OCI-LY7 (cell line): Measurements from ENCODE around the gene PROKR1.

Experiments
- EZH2phosphoT487 ChIP-seq: fragments of 200-600 bp; sonication (generic); IDR thresholded peaks from 2 replicates; pipeline ENCODE4 v1.6.1; 2018; ENCODE audit warnings: low read depth, borderline replicate concordance, mild to moderate bottlenecking, mixed run types, antibody characterized with exemption, low read length, moderate library complexity, mixed read lengths
- TF ChIP-seq, protein P1 (sequence below): fragments of 200-600 bp; sonication (generic); conservative IDR thresholded peaks from 2 replicates; pipeline ENCODE4 v1.5.1; 2014; ENCODE audit warnings: mild to moderate bottlenecking, antibody characterized with exemption, low read length, moderate library complexity, mixed read lengths

DNA sequence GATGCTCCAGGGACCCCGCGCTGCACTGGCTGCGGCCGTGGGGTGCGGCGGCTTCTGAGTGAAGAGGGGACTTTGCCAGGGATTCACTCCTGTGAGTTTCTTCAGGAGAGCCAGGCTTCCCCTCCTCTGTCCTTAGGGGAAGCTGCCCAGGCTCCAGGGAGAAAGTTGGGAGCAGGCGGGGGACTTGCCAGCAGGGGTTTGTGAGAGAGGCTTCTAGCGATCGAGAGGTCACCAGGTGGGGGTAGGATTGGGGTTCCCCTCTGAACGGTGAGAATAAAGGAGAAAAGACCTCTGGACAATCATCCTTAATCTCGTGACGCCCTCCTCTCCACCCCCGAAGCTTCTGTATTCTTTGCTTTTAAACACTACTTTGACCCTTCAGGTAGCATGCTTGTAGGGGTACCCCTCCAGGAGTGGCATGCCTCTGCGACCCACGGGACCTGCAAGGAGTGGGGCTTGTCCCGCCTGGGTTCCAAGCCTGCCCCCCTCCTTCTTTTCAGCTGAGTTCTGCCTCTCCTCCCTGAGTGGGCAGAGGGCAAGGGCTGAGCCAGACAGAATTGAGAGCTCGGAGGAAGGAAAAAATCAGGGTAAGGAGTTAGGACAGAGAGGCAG is 601 bp downstream of the PROKR1 start:
- TF ChIP-seq, protein P1, sequence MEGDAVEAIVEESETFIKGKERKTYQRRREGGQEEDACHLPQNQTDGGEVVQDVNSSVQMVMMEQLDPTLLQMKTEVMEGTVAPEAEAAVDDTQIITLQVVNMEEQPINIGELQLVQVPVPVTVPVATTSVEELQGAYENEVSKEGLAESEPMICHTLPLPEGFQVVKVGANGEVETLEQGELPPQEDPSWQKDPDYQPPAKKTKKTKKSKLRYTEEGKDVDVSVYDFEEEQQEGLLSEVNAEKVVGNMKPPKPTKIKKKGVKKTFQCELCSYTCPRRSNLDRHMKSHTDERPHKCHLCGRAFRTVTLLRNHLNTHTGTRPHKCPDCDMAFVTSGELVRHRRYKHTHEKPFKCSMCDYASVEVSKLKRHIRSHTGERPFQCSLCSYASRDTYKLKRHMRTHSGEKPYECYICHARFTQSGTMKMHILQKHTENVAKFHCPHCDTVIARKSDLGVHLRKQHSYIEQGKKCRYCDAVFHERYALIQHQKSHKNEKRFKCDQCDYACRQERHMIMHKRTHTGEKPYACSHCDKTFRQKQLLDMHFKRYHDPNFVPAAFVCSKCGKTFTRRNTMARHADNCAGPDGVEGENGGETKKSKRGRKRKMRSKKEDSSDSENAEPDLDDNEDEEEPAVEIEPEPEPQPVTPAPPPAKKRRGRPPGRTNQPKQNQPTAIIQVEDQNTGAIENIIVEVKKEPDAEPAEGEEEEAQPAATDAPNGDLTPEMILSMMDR: no peak
- TF ChIP-seq EZH2phosphoT487: no peak
